ENCODE results near the gene GLRA1. TPM values are rescaled to one million over a fixed set of nuclear protein-coding genes. Genes with fewer than 3 reads are reported as not detected.

The GLRA1 gene
- total and polyA plus RNA-seq, 2 of the 4 experiments (the other 2 are of a cell fraction): not detected

DNA sequence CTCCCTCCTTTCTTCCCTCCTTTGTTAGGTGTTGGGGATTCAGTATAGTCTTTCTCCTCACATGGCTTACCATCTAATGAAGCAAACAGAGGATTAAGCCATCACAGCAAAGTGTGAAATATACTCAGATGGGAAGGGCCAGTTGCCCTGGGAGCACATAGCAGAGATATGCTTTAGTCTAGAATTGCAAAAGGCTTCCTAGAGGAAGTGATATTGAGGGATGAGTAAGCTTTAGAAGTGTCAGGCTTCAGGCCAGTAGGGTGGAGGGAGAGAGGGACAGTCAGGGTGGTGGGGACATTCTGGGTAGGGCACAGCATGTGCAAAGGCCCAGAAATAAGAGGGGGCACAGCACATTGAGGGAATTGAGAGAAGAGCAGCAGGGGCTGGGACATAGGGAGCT is 46.2 kb upstream of the GLRA1 start:
- intact Hi-C loops (cut with micrococcal nuclease): no loop called here
- Histone ChIP-seq H3K23ac (ENCODE audit: low read depth, low read length) (no peak overlapping the region), H3K36me3 (ENCODE audit: control insufficient read depth, insufficient read depth, low read length) (no peaks in the 10 kb centered on the region), H2BK20ac (ENCODE audit: low read depth, low read length) (no peak overlapping the region), H2AK9ac (replicated peaks; ENCODE audit: low read depth, low read length, poor library complexity) (no peak overlapping the region), H3K9ac (ENCODE audit: low read depth, low read length) (no peak overlapping the region), H4K20me1 (ENCODE audit: insufficient read depth, low read length) (no peaks in the 10 kb centered on the region), H2BK120ac (ENCODE audit: low read depth, low read length) (no peak overlapping the region), H2AFZ (replicated peaks; ENCODE audit: low read length, poor library complexity) (no peak overlapping the region), H2AK5ac (ENCODE audit: low read depth, low read length) (no peak overlapping the region), H3K27me3 (ENCODE audit: control insufficient read depth, insufficient read depth, low read length) (no peaks in the 10 kb centered on the region), H2BK15ac (ENCODE audit: low read depth, low read length) (no peak overlapping the region), H3K18ac (ENCODE audit: low read depth, low read length) (no peak overlapping the region), H3K4me1 (ENCODE audit: control insufficient read depth, insufficient read depth, low read length) (no peaks in the 10 kb centered on the region), H3K14ac (replicated peaks; ENCODE audit: low read depth, low read length) (no peak overlapping the region), H3K4me3 (ENCODE audit: insufficient read depth, low read depth, low read length) (no peak overlapping the region), H3K79me1 (ENCODE audit: low read depth in 1 of 2, low read length in 2 of 2) (no peaks in the 10 kb centered on the region), H4K5ac (ENCODE audit: low read depth, low read length) (no peak overlapping the region), H2BK5ac (ENCODE audit: low read depth, low read length, poor library complexity, severe bottlenecking) (no peak overlapping the region), H3K9me3 (ENCODE audit: control insufficient read depth, insufficient read depth, low read length) (no peaks in the 10 kb centered on the region), H3K27ac (ENCODE audit: insufficient read depth, low read length) (no peak overlapping the region), H4K8ac (ENCODE audit: low read depth in 2 of 2, low read length in 2 of 2) (no peak overlapping the region), H4K91ac (ENCODE audit: insufficient read depth, low read depth, low read length) (no peak overlapping the region), H3K4me2 (ENCODE audit: low read depth, low read length) (no peak overlapping the region), H3K4ac (ENCODE audit: low read depth, low read length) (no peak overlapping the region), H3K9me1 (ENCODE audit: insufficient read depth, low read length) (no peaks in the 10 kb centered on the region), H3K56ac (ENCODE audit: extremely low read depth, insufficient read depth, low read length) (no peak overlapping the region)
- no peak for TF ChIP-seq MAZ (IDR thresholded peaks at IDR 0.05; ENCODE audit: borderline replicate concordance, low read depth, low read length)
- no peak for TF ChIP-seq MAFK (IDR thresholded peaks at IDR 0.05; ENCODE audit: low read depth, low read length)
- TF ChIP-seq BHLHE40 (IDR thresholded peaks at IDR 0.05; ENCODE audit: low read depth, low read length): no peak
- ATAC-seq (ENCODE audit: low read depth): no peak
- ChIA-PET CTCF (no interaction called here), POLR2A (ENCODE audit: unreplicated experiment) (no interaction called here)
- dilution Hi-C loops (cut with HindIII; ENCODE audit: low sequenced_read_pairs, unreplicated experiment): no loop called here
- no peak for DNase-seq
- in situ Hi-C loops (cut with MboI; ENCODE audit: low sequenced_read_pairs): no loop called here
- BruUV-seq (replicated peaks): no TSS peak
